Measurements from ENCODE around the gene COG7.

The COG7 gene

DNA sequence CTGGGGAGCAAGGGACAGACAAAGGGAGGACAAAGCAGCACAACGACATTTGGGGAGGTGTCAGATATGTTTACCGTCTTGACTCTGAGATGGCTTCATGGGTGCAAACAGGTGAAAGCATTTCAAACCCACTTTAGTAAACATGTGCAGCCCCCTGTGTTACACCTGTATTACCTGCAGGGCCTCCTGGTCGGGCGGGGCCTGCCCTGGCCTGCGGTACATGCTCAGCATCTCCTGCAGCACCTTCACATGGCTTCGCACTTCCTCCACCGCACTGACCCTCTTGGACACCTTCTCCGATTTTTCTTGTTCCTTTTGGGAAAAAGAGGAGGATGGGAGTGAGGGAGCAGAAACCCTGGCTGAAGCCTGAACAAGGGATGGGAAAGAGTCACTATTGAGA is 32.9 kb upstream of the COG7 start (continued):
- TF ChIP-seq REST (tag by site-specific recombination; IDR thresholded peaks at IDR 0.05) (no peak), ZEB2 (tag by site-specific recombination; IDR thresholded peaks at IDR 0.05) (no peak), KLF1 (tag by site-specific recombination; IDR thresholded peaks at IDR 0.05) (no peak), ZNF560 (tag by site-specific recombination; IDR thresholded peaks at IDR 0.05; ENCODE audit: borderline replicate concordance) (no peak)
- TF ChIP-seq, protein P1, sequence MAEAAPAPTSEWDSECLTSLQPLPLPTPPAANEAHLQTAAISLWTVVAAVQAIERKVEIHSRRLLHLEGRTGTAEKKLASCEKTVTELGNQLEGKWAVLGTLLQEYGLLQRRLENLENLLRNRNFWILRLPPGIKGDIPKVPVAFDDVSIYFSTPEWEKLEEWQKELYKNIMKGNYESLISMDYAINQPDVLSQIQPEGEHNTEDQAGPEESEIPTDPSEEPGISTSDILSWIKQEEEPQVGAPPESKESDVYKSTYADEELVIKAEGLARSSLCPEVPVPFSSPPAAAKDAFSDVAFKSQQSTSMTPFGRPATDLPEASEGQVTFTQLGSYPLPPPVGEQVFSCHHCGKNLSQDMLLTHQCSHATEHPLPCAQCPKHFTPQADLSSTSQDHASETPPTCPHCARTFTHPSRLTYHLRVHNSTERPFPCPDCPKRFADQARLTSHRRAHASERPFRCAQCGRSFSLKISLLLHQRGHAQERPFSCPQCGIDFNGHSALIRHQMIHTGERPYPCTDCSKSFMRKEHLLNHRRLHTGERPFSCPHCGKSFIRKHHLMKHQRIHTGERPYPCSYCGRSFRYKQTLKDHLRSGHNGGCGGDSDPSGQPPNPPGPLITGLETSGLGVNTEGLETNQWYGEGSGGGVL (tag by site-specific recombination; IDR thresholded peaks at IDR 0.05), result no peak

DNA sequence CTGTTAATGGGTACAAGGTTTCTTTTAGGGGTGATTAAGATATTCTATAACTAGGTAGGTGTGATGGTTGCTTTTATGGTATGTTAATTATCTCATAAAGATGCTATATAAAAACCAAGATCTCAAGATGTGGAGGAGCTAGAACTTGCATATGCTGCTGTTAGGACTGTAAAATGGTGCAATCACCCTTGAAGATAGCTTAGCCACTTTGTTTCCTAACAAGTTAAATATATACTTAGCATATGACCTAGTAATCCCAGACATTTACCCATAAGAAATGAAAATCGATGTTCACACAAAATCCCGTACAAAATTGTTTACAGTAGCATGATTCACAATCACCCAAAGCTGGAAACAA is 32.2 kb upstream of the COG7 start:
- Histone ChIP-seq H3K27ac (ENCODE audit: extremely low read depth, low read depth, low read length) (no peak overlapping the region), H3K4me1 (ENCODE audit: control insufficient read depth, insufficient read depth, low read length) (no peaks in the 10 kb centered on the region), H3K36me3 (ENCODE audit: control insufficient read depth in 2 of 2, insufficient read depth in 1 of 2, low read length in 2 of 2) (peaks cover 29 to 93% of the 10 kb centered on the region in 2 experiments; a peak in 2 of 3 replicates), H3K4me3 (ENCODE audit: low read depth, low read length) (no peak overlapping the region), H3K9me3 (ENCODE audit: control insufficient read depth, insufficient read depth, low read depth, low read length) (no peaks in the 10 kb centered on the region)
- ChIA-PET POLR2A (no interaction called here), CTCF (no interaction called here)
- TF ChIP-seq ZBTB20 (tag by site-specific recombination; IDR thresholded peaks at IDR 0.05) (no peak), ZFP37 (tag by site-specific recombination; IDR thresholded peaks at IDR 0.05) (no peak), ZNF239 (tag by site-specific recombination; IDR thresholded peaks at IDR 0.05) (no peak), KLF7 (tag by site-specific recombination; IDR thresholded peaks at IDR 0.05; ENCODE audit: borderline replicate concordance) (no peak), ZNF560 (tag by site-specific recombination; IDR thresholded peaks at IDR 0.05; ENCODE audit: borderline replicate concordance) (no peak), PATZ1 (tag by site-specific recombination; IDR thresholded peaks at IDR 0.05) (no peak), ZNF558 (tag by site-specific recombination; IDR thresholded peaks at IDR 0.05) (no peak), FEZF1 (tag by site-specific recombination; IDR thresholded peaks at IDR 0.05) (no peak), HOXA7 (CRISPR knock-in tag; IDR thresholded peaks at IDR 0.05; ENCODE audit: borderline replicate concordance) (no peak), ZNF302 (tag by site-specific recombination; IDR thresholded peaks at IDR 0.05; ENCODE audit: low read depth) (no peak), ZNF292 (tag by site-specific recombination; IDR thresholded peaks at IDR 0.05; ENCODE audit: borderline replicate concordance, low read depth) (no peak), SCRT2 (tag by site-specific recombination; IDR thresholded peaks at IDR 0.05) (no peak), ZNF394 (tag by site-specific recombination; IDR thresholded peaks at IDR 0.05; ENCODE audit: borderline replicate concordance) (no peak), ZFP41 (tag by site-specific recombination; IDR thresholded peaks at IDR 0.05; ENCODE audit: borderline replicate concordance) (no peak), ZIC2 (tag by site-specific recombination; IDR thresholded peaks at IDR 0.05) (no peak)
- TF ChIP-seq, protein P2, sequence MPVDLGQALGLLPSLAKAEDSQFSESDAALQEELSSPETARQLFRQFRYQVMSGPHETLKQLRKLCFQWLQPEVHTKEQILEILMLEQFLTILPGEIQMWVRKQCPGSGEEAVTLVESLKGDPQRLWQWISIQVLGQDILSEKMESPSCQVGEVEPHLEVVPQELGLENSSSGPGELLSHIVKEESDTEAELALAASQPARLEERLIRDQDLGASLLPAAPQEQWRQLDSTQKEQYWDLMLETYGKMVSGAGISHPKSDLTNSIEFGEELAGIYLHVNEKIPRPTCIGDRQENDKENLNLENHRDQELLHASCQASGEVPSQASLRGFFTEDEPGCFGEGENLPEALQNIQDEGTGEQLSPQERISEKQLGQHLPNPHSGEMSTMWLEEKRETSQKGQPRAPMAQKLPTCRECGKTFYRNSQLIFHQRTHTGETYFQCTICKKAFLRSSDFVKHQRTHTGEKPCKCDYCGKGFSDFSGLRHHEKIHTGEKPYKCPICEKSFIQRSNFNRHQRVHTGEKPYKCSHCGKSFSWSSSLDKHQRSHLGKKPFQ (tag by site-specific recombination; IDR thresholded peaks at IDR 0.05), result no peak
